ENCODE results near the gene LSM12.
"Not testable (repeated sequence)": the region's sequence is repeated elsewhere in the genome, so short reads cannot be mapped to it uniquely, and the experiment has no call there.

Gene LSM12

GRCh38 chr17:44066204-44066930 lies at the start of gene LSM12:
Gene LSM12, minus strand, starts transcription at chr17:44066671. Its CDS starts 84 bp downstream, at chr17:44066587.
- peak; percentile 95 for DNase-seq (ENCODE audit: low spot score)

GRCh38 chr17:44115585-44116415 lies 49.3 kb upstream of the LSM12 start:
- DNase-seq (ENCODE audit: low spot score) = peak; percentile 70

GRCh38 chr17:44113868-44114840 lies 47.7 kb upstream of the LSM12 start:
- no peak for DNase-seq (ENCODE audit: low spot score)

- no peak for DNase-seq (ENCODE audit: low spot score)
Measured at GRCh38 chr17:44113382-44113781, 46.9 kb upstream of the LSM12 start.

- no peak for DNase-seq (ENCODE audit: low spot score)
Measured at GRCh38 chr17:44112284-44113280, 46.1 kb upstream of the LSM12 start.

GRCh38 chr17:44111777-44112176 lies 45.3 kb upstream of the LSM12 start:
- DNase-seq (ENCODE audit: low spot score) = no peak

GRCh38 chr17:44110823-44111633 lies 44.6 kb upstream of the LSM12 start:
- DNase-seq (ENCODE audit: low spot score) = peak; percentile 89

GRCh38 chr17:44110011-44110686 lies 43.7 kb upstream of the LSM12 start:
- no peak for DNase-seq (ENCODE audit: low spot score)

- no peak for DNase-seq (ENCODE audit: low spot score)
Measured at GRCh38 chr17:44109312-44109630, 42.8 kb upstream of the LSM12 start.

GRCh38 chr17:44108440-44109311 lies 42.2 kb upstream of the LSM12 start:
- DNase-seq (ENCODE audit: low spot score) = peak; percentile 95

- no peak for DNase-seq (ENCODE audit: low spot score)
Measured at GRCh38 chr17:44106801-44107200, 40.3 kb upstream of the LSM12 start.

- DNase-seq (ENCODE audit: low spot score) = no peak
Measured at GRCh38 chr17:44105941-44106340, 39.5 kb upstream of the LSM12 start.

- DNase-seq (ENCODE audit: low spot score) = no peak
Measured at GRCh38 chr17:44105483-44105882, 39.0 kb upstream of the LSM12 start.

- no peak for DNase-seq (ENCODE audit: low spot score)
Measured at GRCh38 chr17:44102849-44103622, 36.6 kb upstream of the LSM12 start.

- DNase-seq (ENCODE audit: low spot score) = not testable (repeated sequence)
Measured at GRCh38 chr17:44101858-44102257, 35.4 kb upstream of the LSM12 start.

GRCh38 chr17:44097110-44097958 lies 30.9 kb upstream of the LSM12 start:
- peak; percentile 55 for DNase-seq (ENCODE audit: low spot score)

All from AG08396 (cell line).